Activated gamma-delta T cell treated with anti-CD3 and anti-CD28 coated beads, Interleukin-2, amount 50 U/mL, for 16 hours (primary cell): ENCODE results near the gene SAE1.
A peak's percentile ranks its signal among the peaks of the same experiment; 100 is the strongest.

Experiments used
- DNase-seq: peaks from one replicate; pipeline ENCODE4 v3.0.0-alpha.2; 2020; ENCODE audit warnings: low read depth

The SAE1 gene

GRCh38 chr19:47106821-47107201 is 23.8 kb upstream of the SAE1 start:
- DNase-seq: no peak

- DNase-seq: peak; percentile 32
These were observed 23.3 kb upstream of the SAE1 start for GRCh38 chr19:47107202-47107952.

GRCh38 chr19:47107953-47108746 is 22.5 kb upstream of the SAE1 start:
- no peak for DNase-seq

- no peak for DNase-seq
These were observed 21.5 kb upstream of the SAE1 start for GRCh38 chr19:47109177-47109540.

- peak; percentile 45 for DNase-seq
These were observed 20.9 kb upstream of the SAE1 start for GRCh38 chr19:47109541-47110375.

GRCh38 chr19:47110521-47111005 is 20.1 kb upstream of the SAE1 start:
- peak; percentile 33 for DNase-seq

- peak; percentile 20 for DNase-seq
These were observed 19.5 kb upstream of the SAE1 start for GRCh38 chr19:47111006-47111621.

GRCh38 chr19:47111682-47112165 is 18.9 kb upstream of the SAE1 start:
- no peak for DNase-seq

GRCh38 chr19:47112166-47112996 is 18.3 kb upstream of the SAE1 start:
- DNase-seq: peak; percentile 83

- peak; percentile 99 for DNase-seq
These were observed 17.4 kb upstream of the SAE1 start, which contains the start of gene ZC3H4 for GRCh38 chr19:47112997-47113849. Gene ZC3H4 (minus strand): TSS chr19:47113776. CDS start chr19:47112584, 1,192 bp downstream.

GRCh38 chr19:47113850-47114651 is 16.6 kb upstream of the SAE1 start:
- DNase-seq: no peak

- DNase-seq: no peak
These were observed 10.1 kb upstream of the SAE1 start for GRCh38 chr19:47120470-47121067.

GRCh38 chr19:47122359-47123335 is 8.0 kb upstream of the SAE1 start:
- no peak for DNase-seq

GRCh38 chr19:47123406-47123805 is 7.2 kb upstream of the SAE1 start:
- no peak for DNase-seq

GRCh38 chr19:47124937-47125668 is 5.5 kb upstream of the SAE1 start:
- DNase-seq: no peak

- no peak for DNase-seq
These were observed 5.0 kb upstream of the SAE1 start for GRCh38 chr19:47125669-47125938.

GRCh38 chr19:47129579-47129978 is 1.1 kb upstream of the SAE1 start:
- DNase-seq: no peak
